T-cell (primary cell): ENCODE data around the gene LSM2. TPM values are rescaled to one million over a fixed set of nuclear protein-coding genes. Genes with fewer than 3 reads are reported as not detected.

Source experiments
- ATAC-seq, 4 experiments: fragments of 200-7000 bp in 3 of 4; fragments of 150-1000 bp in 1 of 4; cut with Tn5 transposase; replicated peaks in 1 of 4; 1 replicate in 3 of 4; 2 replicates in 1 of 4; pipeline ENCODE4 v1.10.0; 2021; ENCODE audit warnings: moderate library complexity in 3 of 4, mild to moderate bottlenecking in 2 of 4, moderate number of reproducible peaks in 1 of 4
- CTCF ChIA-PET, 2 donors: fragments of 300-600 bp; sonication (Branson Sonifier 250); formaldehyde crosslinking; loops; one replicate each; lab custom pipeline; 2022; ENCODE audit warnings: antibody characterized with exemption in 2 of 2; lab: Charles Lee
- POLR2A ChIA-PET, 2 donors: fragments of 300-600 bp; sonication (Branson Sonifier 250); formaldehyde crosslinking; loops; one replicate each; lab custom pipeline; 2022; ENCODE audit warnings: antibody characterized with exemption in 2 of 2; lab: Charles Lee
- DNase-seq, 35 experiments: peaks; one replicate each; pipeline versions ENCODE4 v3.0.0 to v3.0.0-alpha.2; 2013 to 2023
- H3K27ac ChIP-seq: one replicate; pipeline ENCODE4 v1.5.1; 2013; ENCODE audit warnings: low read length
- H3K27me3 ChIP-seq, 2 experiments: replicated peaks in 1 of 2; 1 replicate in 1 of 2; 2 replicates in 1 of 2; pipeline versions ENCODE4 v1.6.1 to v1.7.0; 2013; ENCODE audit warnings: low read length in 1 of 2, mixed read lengths in 1 of 2; ENCODE audit not compliant: control insufficient read depth in 2 of 2, insufficient read depth in 2 of 2; ENCODE audit errors: extremely low read depth in 1 of 2
- H3K36me3 ChIP-seq, 2 donors: 1 replicate in 1 of 2; 2 replicates in 1 of 2; pipeline versions ENCODE4 v1.6.1 to v1.7.0; 2013; ENCODE audit warnings: low read length in 1 of 2; ENCODE audit not compliant: control insufficient read depth in 2 of 2, insufficient read depth in 1 of 2; ENCODE audit errors: extremely low read depth in 1 of 2
- H3K4me1 ChIP-seq, 2 experiments: 1 replicate in 1 of 2; 2 replicates in 1 of 2; pipeline versions ENCODE4 v1.6.1 to v1.7.0; 2013; ENCODE audit warnings: low read length in 2 of 2, mixed read lengths in 1 of 2; ENCODE audit not compliant: insufficient read depth in 2 of 2, control insufficient read depth in 1 of 2; ENCODE audit errors: extremely low read depth in 1 of 2
- H3K4me3 ChIP-seq, 2 donors: 1 replicate in 1 of 2; 2 replicates in 1 of 2; pipeline versions ENCODE4 v1.5.1 to v1.7.0; 2013; ENCODE audit warnings: mild to moderate bottlenecking in 2 of 2, low read length in 1 of 2, moderate library complexity in 1 of 2; ENCODE audit not compliant: control insufficient read depth in 1 of 2; ENCODE audit errors: extremely low read depth in 1 of 2
- H3K9me3 ChIP-seq: 2 replicates; pipeline ENCODE4 v1.7.0; 2013
- H3K27ac Mint-ChIP-seq, 2 donors: one replicate each; pipeline ENCODE4 v1.8.0; 2020 to 2021; ENCODE audit warnings: mild to moderate bottlenecking in 2 of 2, mixed read lengths in 2 of 2
- H3K27me3 Mint-ChIP-seq, 2 donors: one replicate each; pipeline ENCODE4 v1.8.0; 2021 to 2022; ENCODE audit warnings: mixed read lengths in 2 of 2
- H3K36me3 Mint-ChIP-seq: one replicate; pipeline ENCODE4 v1.8.0; 2021; ENCODE audit warnings: mixed read lengths
- H3K4me1 Mint-ChIP-seq, 3 donors: one replicate each; pipeline ENCODE4 v1.8.0; 2020 to 2022; ENCODE audit warnings: mixed read lengths in 3 of 3, mild to moderate bottlenecking in 1 of 3
- H3K4me3 Mint-ChIP-seq, 3 donors: one replicate each; pipeline ENCODE4 v1.8.0; 2020 to 2022; ENCODE audit warnings: mild to moderate bottlenecking in 3 of 3, mixed read lengths in 3 of 3, moderate library complexity in 3 of 3
- H3K9me3 Mint-ChIP-seq, 3 donors: one replicate each; pipeline ENCODE4 v1.8.0; 2020 to 2022; ENCODE audit warnings: mixed read lengths in 3 of 3
- WGBS: methylation state at CpG from one replicate; pipeline ENCODE4 v1.1.5; 2013; ENCODE audit warnings: missing lambda C conversion rate; ENCODE audit not compliant: insufficient coverage; 5-methylcytosine and 5-hydroxymethylcytosine counted together
- total RNA-seq, 35 experiments: library from RNA in 6 of 35; stranded (reverse) in 6 of 35; fragments of 120-200 nt in 1 of 35; gene quantifications; one replicate each; pipeline versions ENCODE4 v1.2.1 to v1.2.4 and lab custom pipeline; 2013 to 2026

The LSM2 gene
- total RNA-seq, 5 donors from 2014 or later (not counting 1 experiment from before 2014, with no cell fraction given): 24.2 to 36.4 (median 30.6) TPM

- H3K27ac ChIP-seq: peak overlapping the region; percentile 54
Observed at GRCh38 chr6:31777667-31778050, 29.1 kb downstream of the LSM2 start.

GRCh38 chr6:31776989-31777666 is 29.6 kb downstream of the LSM2 start, which contains the start of gene VWA7:
Gene VWA7 (minus strand): TSS chr6:31777328. CDS start chr6:31776779, 549 bp downstream.
- ChIA-PET POLR2A (no interaction called here), CTCF (interaction anchor here in 1 of 2 donors (0.6 to 0.7 kb wide), 2 partner anchors 53 to 80 kb away, joined by 3 to 4 read pairs; no protein-coding TSS in a partner anchor)
- peak within 1 kb of the TSS; percentile 54 for H3K27ac ChIP-seq
- Mint-ChIP-seq H3K27me3 (no peaks in the 10 kb centered on the region), H3K4me1 (peaks cover 31 to 41% (median 32%) of the 10 kb centered on the region in 3 donors), H3K9me3 (no peaks in the 10 kb centered on the region), H3K27ac (peak within 1 kb of the TSS; percentile 28 to 61), H3K4me3 (peak within 1 kb of the TSS in 1 of 3 donors; percentile 54), H3K36me3 (peaks cover 13% of the 10 kb centered on the region)
- WGBS: 13% methylated on average over 5 of the region's 15 CpGs
- no peak within 1 kb of the TSS for H3K4me3 ChIP-seq
- H3K4me1 ChIP-seq: peaks cover 8 to 54% of the 10 kb centered on the region in 2 experiments
- DNase-seq (peak in 34 of 35 experiments; percentile 10 to 69 (median 35)), ATAC-seq (peak; percentile 64 to 76 (median 71))
- H3K27me3 ChIP-seq: no peaks in the 10 kb centered on the region
- no peaks in the 10 kb centered on the region for H3K9me3 ChIP-seq
- peaks cover 20 to 34% of the 10 kb centered on the region in 2 donors for H3K36me3 ChIP-seq

More at GRCh38 chr6:31777667-31778050, 29.1 kb downstream of the LSM2 start:
- Mint-ChIP-seq H3K4me3 (no peak overlapping the region), H3K27ac (peak overlapping the region in 1 of 2 donors; percentile 28), H3K9me3 (no peaks in the 10 kb centered on the region), H3K4me1 (peaks cover 28 to 37% (median 29%) of the 10 kb centered on the region in 3 donors), H3K36me3 (peaks cover 15% of the 10 kb centered on the region), H3K27me3 (no peaks in the 10 kb centered on the region)
- no peaks in the 10 kb centered on the region for H3K27me3 ChIP-seq
- DNase-seq: no peak
- WGBS: 100% methylated on average over 3 of the region's 5 CpGs
- H3K4me1 ChIP-seq: peaks cover 5 to 49% of the 10 kb centered on the region in 2 experiments
- H3K9me3 ChIP-seq: no peaks in the 10 kb centered on the region
- no peak for ATAC-seq
- peaks cover 20 to 39% of the 10 kb centered on the region in 2 donors for H3K36me3 ChIP-seq
- ChIA-PET CTCF (interaction anchor here in 1 of 2 donors (0.6 to 0.7 kb wide), 3 partner anchors 52 to 87 kb away, joined by 3 to 4 read pairs (median 3); no protein-coding TSS in a partner anchor), POLR2A (no interaction called here)
- no peak overlapping the region for H3K4me3 ChIP-seq

GRCh38 chr6:31776485-31776988 is 30.2 kb downstream of the LSM2 start:
- Mint-ChIP-seq H3K36me3 (peaks cover 13% of the 10 kb centered on the region), H3K27me3 (no peaks in the 10 kb centered on the region), H3K4me1 (peaks cover 32 to 44% (median 35%) of the 10 kb centered on the region in 3 donors), H3K27ac (no peak overlapping the region), H3K9me3 (no peaks in the 10 kb centered on the region), H3K4me3 (peak overlapping the region in 1 of 3 donors; percentile 54)
- WGBS: 38% methylated on average over 14 of the region's 14 CpGs
- H3K4me1 ChIP-seq: peaks cover 10 to 60% of the 10 kb centered on the region in 2 experiments
- ChIA-PET CTCF (no interaction called here), POLR2A (no interaction called here)
- DNase-seq: no peak
- no peaks in the 10 kb centered on the region for H3K9me3 ChIP-seq
- peak in 1 of 4 experiments; percentile 15 for ATAC-seq
- peak overlapping the region; percentile 54 for H3K27ac ChIP-seq
- H3K27me3 ChIP-seq: no peaks in the 10 kb centered on the region
- no peak overlapping the region for H3K4me3 ChIP-seq
- H3K36me3 ChIP-seq: peaks cover 20 to 28% of the 10 kb centered on the region in 2 donors

GRCh38 chr6:31775633-31776484 is 30.9 kb downstream of the LSM2 start:
- no peak overlapping the region for H3K27ac Mint-ChIP-seq

GRCh38 chr6:31775184-31775583 is 31.6 kb downstream of the LSM2 start:
- Histone ChIP-seq H3K36me3 (peaks cover 13 to 15% of the 10 kb centered on the region in 2 donors), H3K27me3 (no peaks in the 10 kb centered on the region), H3K4me1 (peaks cover 10 to 72% of the 10 kb centered on the region in 2 experiments), H3K9me3 (no peaks in the 10 kb centered on the region), H3K27ac (no peak overlapping the region), H3K4me3 (no peak overlapping the region)
- Mint-ChIP-seq H3K27ac (no peak overlapping the region), H3K27me3 (no peaks in the 10 kb centered on the region), H3K4me3 (peak overlapping the region in 1 of 3 donors; percentile 54), H3K4me1 (peaks cover 42 to 50% (median 42%) of the 10 kb centered on the region in 3 donors), H3K9me3 (no peaks in the 10 kb centered on the region), H3K36me3 (peaks cover 3% of the 10 kb centered on the region)
- WGBS: 100% methylated on average over 1 of the region's 4 CpGs
- ATAC-seq: no peak
- ChIA-PET CTCF (no interaction called here), POLR2A (interaction anchor here in 1 of 2 donors (0.6 kb wide), 1 partner anchor 63 kb away, joined by 3 read pairs; no protein-coding TSS in a partner anchor)
- DNase-seq: no peak

More at GRCh38 chr6:31775633-31776484, 30.9 kb downstream of the LSM2 start:
- Mint-ChIP-seq H3K27me3 (no peaks in the 10 kb centered on the region), H3K36me3 (peaks cover 9% of the 10 kb centered on the region), H3K9me3 (no peaks in the 10 kb centered on the region), H3K4me1 (peaks cover 39 to 50% (median 42%) of the 10 kb centered on the region in 3 donors), H3K4me3 (peak overlapping the region in 1 of 3 donors; percentile 54)
- Histone ChIP-seq H3K9me3 (no peaks in the 10 kb centered on the region), H3K4me3 (no peak overlapping the region), H3K27ac (no peak overlapping the region), H3K36me3 (peaks cover 17 to 21% of the 10 kb centered on the region in 2 donors), H3K27me3 (no peaks in the 10 kb centered on the region), H3K4me1 (peaks cover 10 to 66% of the 10 kb centered on the region in 2 experiments)
- POLR2A ChIA-PET: no interaction called here
- 94% methylated on average over 28 of the region's 32 CpGs for WGBS
- ATAC-seq (no peak), DNase-seq (no peak)
- CTCF ChIA-PET: no interaction called here
